GM12892 (cell line): ENCODE measurements around the gene SYT8.

Experiments used
- POLR2A ChIP-seq: IDR thresholded peaks from 2 replicates; pipeline ENCODE4 v1.6.1; 2011; ENCODE audit warnings: low read depth, low read length, control low read depth
- POLR2AphosphoS5 ChIP-seq: IDR thresholded peaks from 2 replicates; pipeline ENCODE4 v1.6.1; 2011; ENCODE audit warnings: low read depth, low read length, control low read depth
- TAF1 ChIP-seq: IDR thresholded peaks from 2 replicates; pipeline ENCODE4 v1.6.1; 2011; ENCODE audit warnings: low read depth, mild to moderate bottlenecking, control low read depth, low read length, borderline replicate concordance

GRCh38 chr11:1863352-1864216, 28.8 kb downstream of the SYT8 start:
- no peak for TF ChIP-seq POLR2AphosphoS5
- TF ChIP-seq POLR2A = no peak
- no peak for TF ChIP-seq TAF1
